Fibroblast of upper back skin (primary cell): Measurements from ENCODE around the gene SNX17.
A peak's percentile ranks its signal among the peaks of the same experiment; 100 is the strongest.
"Not testable (repeated sequence)": the region's sequence is repeated elsewhere in the genome, so short reads cannot be mapped to it uniquely, and the experiment has no call there.

ENCODE experiments used
- DNase-seq: peaks from one replicate; pipeline ENCODE4 v3.0.0-alpha.2; 2013

Gene SNX17

GRCh38 chr2:27400348-27401135 is 30.1 kb downstream of the SNX17 start:
- DNase-seq = peak; percentile 14

- DNase-seq = peak; percentile 56
Observed at GRCh38 chr2:27407798-27408491, 37.5 kb downstream of the SNX17 start.

- DNase-seq = no peak
Observed at GRCh38 chr2:27408601-27409320, 38.3 kb downstream of the SNX17 start.

GRCh38 chr2:27409321-27410073 is 39.1 kb downstream of the SNX17 start, which contains the start of gene PPM1G:
Gene PPM1G, minus strand, starts transcription at chr2:27409591. Its CDS starts 169 bp downstream, at chr2:27409422.
- DNase-seq = peak; percentile 89

DNA sequence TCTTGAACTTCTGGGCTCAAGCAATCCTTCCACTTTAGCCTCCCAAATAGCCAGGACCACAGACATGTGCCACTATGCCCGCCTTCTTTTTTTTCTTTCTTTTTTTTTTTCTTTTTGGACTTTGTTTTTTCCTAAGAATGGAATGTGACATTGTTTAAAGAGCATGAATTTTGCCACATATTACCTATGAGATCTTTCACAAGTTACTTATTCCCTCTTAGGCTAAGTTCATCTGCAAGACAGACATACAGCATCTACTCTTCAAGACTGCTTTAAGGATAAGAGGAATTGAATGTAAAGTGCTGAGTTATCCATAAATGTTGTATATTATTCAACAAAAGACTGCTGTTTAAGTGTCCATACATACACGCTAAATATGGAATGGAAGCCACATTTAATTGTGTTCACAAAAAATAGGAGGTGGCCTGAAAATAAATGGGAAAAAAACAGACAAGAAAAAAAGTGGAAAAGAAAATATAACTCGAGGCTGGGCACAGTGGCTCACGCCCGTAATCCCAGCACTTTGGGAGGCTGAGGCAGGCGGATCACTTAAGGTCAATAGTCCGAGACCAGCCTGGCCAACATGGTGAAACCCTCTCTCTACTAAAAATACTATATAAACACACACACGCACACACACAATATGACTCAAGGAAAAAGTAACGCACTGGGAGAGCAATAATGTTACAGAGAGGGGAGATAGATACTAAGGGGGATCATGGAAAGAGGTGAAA is 42.2 kb downstream of the SNX17 start:
- DNase-seq = no peak

- DNase-seq = no peak
Observed at GRCh38 chr2:27416151-27416550, 45.7 kb downstream of the SNX17 start.

GRCh38 chr2:27420996-27421395 is 50.6 kb downstream of the SNX17 start:
- DNase-seq = no peak

- DNase-seq = no peak
Observed at GRCh38 chr2:27421660-27422250, 51.3 kb downstream of the SNX17 start.

- DNase-seq = no peak
Observed at GRCh38 chr2:27422958-27423357, 52.5 kb downstream of the SNX17 start.

DNA sequence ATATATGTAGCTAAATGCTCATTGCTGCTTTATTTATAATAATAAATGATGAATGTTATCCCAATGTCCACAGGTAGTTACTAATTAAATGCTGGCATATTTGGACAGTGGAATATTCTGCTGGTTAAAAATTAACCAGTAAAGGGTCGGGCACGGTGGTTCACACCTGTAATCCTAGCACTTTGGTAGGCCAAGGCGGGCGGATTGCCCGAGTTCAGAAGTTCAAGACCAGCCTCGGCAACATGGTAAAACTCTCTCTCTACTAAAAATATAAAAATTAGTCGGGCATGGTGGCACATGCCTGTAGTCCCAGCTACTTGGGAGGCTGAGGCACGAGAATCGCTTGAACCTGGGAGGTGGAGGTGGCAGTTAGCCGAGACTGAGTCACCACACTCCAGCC is 54.6 kb downstream of the SNX17 start:
- DNase-seq = not testable (repeated sequence)
